Measurements from ENCODE around the gene FBXO28. TPM values are rescaled to one million over a fixed set of nuclear protein-coding genes. Genes with fewer than 3 reads are reported as not detected.

FBXO28 gene
- total RNA-seq, 1 donor from 2014 or later, result 24.3 TPM

DNA sequence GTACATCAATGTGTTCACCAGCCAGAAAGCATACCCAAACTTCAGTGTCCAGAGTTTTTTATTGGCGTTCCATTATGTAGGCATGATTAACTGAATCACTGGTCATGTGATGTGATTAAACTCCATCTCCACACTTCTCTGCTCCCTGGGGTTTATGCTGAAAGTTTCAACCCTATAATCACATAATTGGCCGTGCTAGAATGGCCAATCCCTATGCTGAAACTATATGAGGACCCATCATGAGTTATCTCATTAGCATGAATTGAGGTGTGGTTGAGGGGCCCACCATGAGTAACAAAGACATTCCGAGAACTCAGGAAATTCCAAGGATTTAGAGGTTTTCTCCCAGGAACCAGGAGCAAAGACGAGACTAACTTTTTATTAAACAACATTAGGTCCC, 31.8 kb upstream of the FBXO28 start:
- no peak overlapping the region for H3K27ac Mint-ChIP-seq
- intact Hi-C loops (cut with micrococcal nuclease), result no loop called here
- peaks cover 3% of the 10 kb centered on the region for H3K4me1 Mint-ChIP-seq (ENCODE audit: low read depth)
- H3K36me3 Mint-ChIP-seq (ENCODE audit: low read depth), result no peaks in the 10 kb centered on the region
- peaks cover 19% of the 10 kb centered on the region for H3K27me3 Mint-ChIP-seq (ENCODE audit: low read depth)
- no peaks in the 10 kb centered on the region for H3K9me3 Mint-ChIP-seq
- H3K4me3 Mint-ChIP-seq (ENCODE audit: low read depth), result no peak overlapping the region
- no peak for DNase-seq (ENCODE audit: low spot score)

DNA sequence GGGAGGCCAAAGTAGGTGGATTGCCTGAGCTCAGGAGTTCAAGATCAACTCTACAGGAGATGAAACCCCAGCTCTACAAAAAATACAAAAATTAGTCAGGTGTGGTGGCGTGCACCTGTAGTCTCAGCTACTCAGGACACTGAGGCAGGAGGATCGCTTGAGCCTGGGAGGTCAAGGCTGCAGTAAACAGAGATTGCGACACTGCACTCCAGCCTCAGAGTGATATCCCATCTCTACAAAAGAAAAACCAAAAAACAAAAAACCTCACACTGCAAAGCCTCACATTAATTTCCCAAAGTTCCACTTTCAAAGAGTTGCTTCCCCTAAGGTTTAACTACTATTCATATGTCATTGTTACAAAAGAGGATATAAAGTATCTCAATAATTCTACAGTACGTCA, 29.0 kb upstream of the FBXO28 start:
- Mint-ChIP-seq H3K9me3 (no peaks in the 10 kb centered on the region), H3K36me3 (ENCODE audit: low read depth) (no peaks in the 10 kb centered on the region), H3K27me3 (ENCODE audit: low read depth) (peaks cover 28% of the 10 kb centered on the region), H3K27ac (no peak overlapping the region), H3K4me1 (ENCODE audit: low read depth) (peaks cover 3% of the 10 kb centered on the region), H3K4me3 (ENCODE audit: low read depth) (no peak overlapping the region)
- no peak for DNase-seq (ENCODE audit: low spot score)
- intact Hi-C loops (cut with micrococcal nuclease), result no loop called here

DNA sequence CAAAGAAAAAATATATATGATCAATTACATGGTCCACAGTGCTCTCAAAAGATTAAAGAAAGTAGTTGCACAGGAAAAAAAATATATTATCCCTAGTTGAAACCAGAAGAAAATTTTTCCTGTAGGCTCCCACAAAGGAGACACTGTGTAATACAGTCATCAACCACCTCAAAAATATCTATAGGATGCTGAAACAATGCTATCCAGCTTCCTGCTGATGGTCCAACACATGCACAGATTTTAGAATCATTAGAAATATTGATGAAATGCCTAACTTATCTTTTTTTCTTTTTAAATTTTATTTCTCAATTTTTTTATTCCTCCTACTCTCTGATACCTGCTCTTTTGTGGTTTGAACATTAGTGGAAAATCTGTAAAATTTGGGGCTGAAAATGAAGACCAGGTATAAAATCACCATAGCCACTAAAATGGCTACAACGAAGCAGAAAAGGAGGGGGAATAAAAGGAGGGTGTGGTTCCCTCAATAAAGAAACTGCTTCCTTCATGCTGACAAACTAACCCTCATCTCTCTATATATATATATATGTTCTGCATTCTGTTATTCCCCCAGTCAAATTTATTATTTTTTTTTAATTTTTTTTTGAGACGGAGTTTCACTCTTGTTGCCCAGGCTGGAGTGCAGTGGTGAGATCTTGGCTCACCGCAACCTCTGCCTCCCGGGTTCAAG, 28.3 kb upstream of the FBXO28 start:
- Mint-ChIP-seq H3K36me3 (ENCODE audit: low read depth) (no peaks in the 10 kb centered on the region), H3K4me3 (ENCODE audit: low read depth) (no peak overlapping the region), H3K27me3 (ENCODE audit: low read depth) (peaks cover 32% of the 10 kb centered on the region), H3K27ac (no peak overlapping the region), H3K9me3 (no peaks in the 10 kb centered on the region), H3K4me1 (ENCODE audit: low read depth) (no peaks in the 10 kb centered on the region)
- intact Hi-C loops (cut with micrococcal nuclease), result no loop called here
- no peak for DNase-seq (ENCODE audit: low spot score)

DNA sequence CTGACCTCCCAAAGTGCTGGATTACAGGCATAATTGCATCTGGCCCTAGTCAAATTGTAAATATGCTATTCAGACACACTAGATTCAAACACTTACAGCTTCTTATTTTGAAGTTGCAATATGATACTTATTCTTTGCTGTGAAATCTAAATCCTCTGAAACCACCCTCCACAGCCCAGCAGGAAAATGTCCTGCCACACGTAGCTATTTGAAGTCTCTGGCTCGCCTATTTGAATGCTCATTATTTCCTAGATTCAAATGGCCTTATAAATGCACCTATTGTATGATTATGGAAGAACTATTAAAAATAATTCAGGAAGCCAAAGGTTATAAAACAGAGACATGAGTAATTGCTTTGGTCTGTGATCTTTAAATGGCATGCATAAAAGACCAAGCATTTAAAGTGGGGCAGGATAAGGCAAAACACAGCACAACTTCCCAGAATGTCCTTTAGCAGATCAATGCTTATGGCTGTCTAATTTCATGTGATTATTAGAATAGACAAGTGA, 26.6 kb upstream of the FBXO28 start:
- peaks cover 35% of the 10 kb centered on the region for H3K27me3 Mint-ChIP-seq (ENCODE audit: low read depth)
- H3K9me3 Mint-ChIP-seq, result no peaks in the 10 kb centered on the region
- no peaks in the 10 kb centered on the region for H3K36me3 Mint-ChIP-seq (ENCODE audit: low read depth)
- no peaks in the 10 kb centered on the region for H3K4me1 Mint-ChIP-seq (ENCODE audit: low read depth)
- H3K4me3 Mint-ChIP-seq (ENCODE audit: low read depth), result no peak overlapping the region
- H3K27ac Mint-ChIP-seq, result no peak overlapping the region
- intact Hi-C loops (cut with micrococcal nuclease), result no loop called here
- no peak for DNase-seq (ENCODE audit: low spot score)

DNA sequence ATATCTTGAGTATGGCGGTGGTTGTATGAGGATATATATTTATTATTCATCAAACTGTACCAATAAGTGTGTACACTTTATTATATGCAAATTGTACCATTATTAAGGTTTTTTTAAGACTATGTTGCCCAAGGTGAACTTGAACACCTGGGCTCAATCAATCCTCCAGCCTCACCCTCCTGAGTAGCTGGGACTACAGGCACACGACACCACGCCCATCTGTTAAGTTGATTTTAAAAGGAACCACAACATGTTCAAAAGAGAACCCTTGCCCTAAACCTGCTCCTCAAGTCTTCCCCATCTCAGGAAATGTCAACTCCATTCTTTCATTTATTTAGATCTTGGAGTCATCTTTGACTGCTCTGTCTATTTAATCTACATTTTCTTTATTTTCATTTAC, 24.3 kb upstream of the FBXO28 start:
- Mint-ChIP-seq H3K27me3 (ENCODE audit: low read depth) (peaks cover 31% of the 10 kb centered on the region), H3K4me1 (ENCODE audit: low read depth) (no peaks in the 10 kb centered on the region), H3K36me3 (ENCODE audit: low read depth) (no peaks in the 10 kb centered on the region), H3K4me3 (ENCODE audit: low read depth) (no peak overlapping the region), H3K27ac (no peak overlapping the region), H3K9me3 (no peaks in the 10 kb centered on the region)
- no peak for DNase-seq (ENCODE audit: low spot score)
- intact Hi-C loops (cut with micrococcal nuclease), result no loop called here

DNA sequence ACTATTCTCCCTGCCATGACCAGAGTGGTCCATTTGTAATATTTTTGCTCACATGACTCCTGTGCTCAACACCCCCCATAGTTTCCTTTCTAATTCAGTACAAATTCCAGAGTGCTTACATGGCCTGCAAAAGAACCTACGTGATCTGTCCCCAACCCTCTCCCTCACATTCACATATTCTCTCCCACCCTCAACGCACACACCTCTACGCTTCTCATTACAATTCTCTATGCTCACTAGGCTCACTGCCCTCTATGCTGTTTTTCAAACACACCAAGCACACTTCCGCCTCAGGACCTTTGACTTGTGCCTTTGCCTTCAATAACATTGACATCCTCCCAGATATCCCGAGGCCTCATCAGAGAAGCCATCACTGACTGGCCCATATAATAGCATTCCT, 23.8 kb upstream of the FBXO28 start:
- H3K4me3 Mint-ChIP-seq (ENCODE audit: low read depth), result no peak overlapping the region
- intact Hi-C loops (cut with micrococcal nuclease), result no loop called here
- DNase-seq (ENCODE audit: low spot score), result no peak
- H3K9me3 Mint-ChIP-seq, result no peaks in the 10 kb centered on the region
- no peaks in the 10 kb centered on the region for H3K36me3 Mint-ChIP-seq (ENCODE audit: low read depth)
- H3K27ac Mint-ChIP-seq, result no peak overlapping the region
- no peaks in the 10 kb centered on the region for H3K4me1 Mint-ChIP-seq (ENCODE audit: low read depth)
- peaks cover 28% of the 10 kb centered on the region for H3K27me3 Mint-ChIP-seq (ENCODE audit: low read depth)

DNA sequence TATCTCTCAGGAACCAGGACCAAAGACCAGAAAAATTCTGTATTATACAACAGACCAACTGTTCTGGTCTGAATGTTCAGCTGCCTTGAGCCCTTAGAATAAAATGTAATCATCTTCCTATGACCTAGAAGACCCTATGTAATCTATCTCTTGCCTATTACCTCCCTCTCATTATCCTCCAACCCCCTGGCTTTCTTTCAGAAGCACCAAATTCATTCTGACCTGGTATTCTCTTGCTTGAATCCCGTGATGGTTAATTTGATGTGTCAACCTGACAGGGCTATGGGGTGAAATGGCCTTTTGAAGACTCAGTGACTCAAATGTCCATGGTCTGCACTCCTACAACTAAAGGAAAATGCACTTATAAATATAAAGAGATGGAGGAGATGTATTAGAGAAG, 21.8 kb upstream of the FBXO28 start:
- Mint-ChIP-seq H3K27me3 (ENCODE audit: low read depth) (peaks cover 33% of the 10 kb centered on the region), H3K36me3 (ENCODE audit: low read depth) (no peaks in the 10 kb centered on the region), H3K4me1 (ENCODE audit: low read depth) (no peaks in the 10 kb centered on the region), H3K9me3 (no peaks in the 10 kb centered on the region), H3K27ac (no peak overlapping the region), H3K4me3 (ENCODE audit: low read depth) (no peak overlapping the region)
- intact Hi-C loops (cut with micrococcal nuclease), result no loop called here
- no peak for DNase-seq (ENCODE audit: low spot score)

DNA sequence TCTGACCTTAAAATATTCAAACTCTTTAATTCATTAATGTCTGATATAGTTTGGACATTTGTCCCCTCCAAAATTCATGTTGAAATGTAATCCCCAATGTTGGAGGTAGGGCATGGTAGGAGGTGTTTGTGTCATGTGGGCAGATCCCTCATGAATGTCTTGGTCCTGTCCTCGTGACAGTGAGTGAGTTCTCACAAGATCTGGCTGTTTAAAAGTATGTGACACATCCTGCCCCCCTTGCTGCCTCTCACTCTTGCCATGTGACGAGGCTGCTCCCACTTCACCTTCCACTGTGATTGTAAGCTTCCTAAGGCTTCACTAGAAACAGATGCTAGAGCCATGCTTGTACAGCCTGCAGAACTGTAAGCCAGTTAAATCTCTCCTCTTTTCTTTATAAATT, 21.3 kb upstream of the FBXO28 start:
- no peaks in the 10 kb centered on the region for H3K9me3 Mint-ChIP-seq
- no peak overlapping the region for H3K4me3 Mint-ChIP-seq (ENCODE audit: low read depth)
- no peaks in the 10 kb centered on the region for H3K36me3 Mint-ChIP-seq (ENCODE audit: low read depth)
- H3K4me1 Mint-ChIP-seq (ENCODE audit: low read depth), result no peaks in the 10 kb centered on the region
- intact Hi-C loops (cut with micrococcal nuclease), result no loop called here
- peaks cover 30% of the 10 kb centered on the region for H3K27me3 Mint-ChIP-seq (ENCODE audit: low read depth)
- no peak for DNase-seq (ENCODE audit: low spot score)
- H3K27ac Mint-ChIP-seq, result no peak overlapping the region

DNA sequence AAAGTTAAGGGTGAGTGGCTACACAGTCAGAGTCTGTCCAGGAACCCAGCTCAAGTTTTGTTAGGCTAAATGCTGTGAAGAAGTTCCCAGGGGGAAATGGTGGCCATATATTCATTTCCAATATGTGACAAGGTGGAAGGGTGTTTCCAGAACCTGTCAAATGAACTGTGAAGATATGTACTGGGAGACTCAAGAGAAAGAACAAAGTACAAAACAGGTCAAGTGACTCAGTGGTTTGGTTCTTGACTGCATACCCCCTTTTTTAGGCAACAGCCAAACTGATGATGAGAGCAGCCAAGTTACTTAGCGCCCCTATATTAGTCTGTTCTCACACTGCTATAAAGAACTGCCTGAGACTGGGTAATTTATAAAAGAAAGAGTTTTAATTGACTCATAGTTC, 18.6 kb upstream of the FBXO28 start:
- intact Hi-C loops (cut with micrococcal nuclease), result no loop called here
- H3K4me1 Mint-ChIP-seq (ENCODE audit: low read depth), result no peaks in the 10 kb centered on the region
- DNase-seq (ENCODE audit: low spot score), result no peak
- peaks cover 19% of the 10 kb centered on the region for H3K27me3 Mint-ChIP-seq (ENCODE audit: low read depth)
- H3K36me3 Mint-ChIP-seq (ENCODE audit: low read depth), result no peaks in the 10 kb centered on the region
- no peak overlapping the region for H3K27ac Mint-ChIP-seq
- no peaks in the 10 kb centered on the region for H3K9me3 Mint-ChIP-seq
- no peak overlapping the region for H3K4me3 Mint-ChIP-seq (ENCODE audit: low read depth)

DNA sequence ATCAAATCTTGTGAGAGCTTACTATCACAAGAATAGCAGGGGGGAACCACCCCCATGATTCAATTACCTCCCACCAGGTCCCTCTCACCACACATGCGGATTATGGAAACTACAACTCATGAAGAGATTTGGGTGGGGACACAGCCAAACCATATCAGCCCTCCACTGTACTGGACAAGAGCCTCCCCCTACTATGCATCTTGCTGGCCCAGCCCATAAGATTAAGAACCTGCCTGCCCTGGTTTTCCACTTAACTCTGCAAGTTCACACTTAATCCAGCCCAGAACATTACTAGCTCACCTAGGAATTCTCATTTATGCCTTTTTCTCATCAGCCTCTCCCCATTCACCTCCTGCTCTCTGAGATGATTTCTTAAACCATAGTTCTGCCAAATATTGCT, 18.0 kb upstream of the FBXO28 start:
- no peaks in the 10 kb centered on the region for H3K9me3 Mint-ChIP-seq
- H3K27ac Mint-ChIP-seq, result no peak overlapping the region
- peaks cover 17% of the 10 kb centered on the region for H3K27me3 Mint-ChIP-seq (ENCODE audit: low read depth)

DNA sequence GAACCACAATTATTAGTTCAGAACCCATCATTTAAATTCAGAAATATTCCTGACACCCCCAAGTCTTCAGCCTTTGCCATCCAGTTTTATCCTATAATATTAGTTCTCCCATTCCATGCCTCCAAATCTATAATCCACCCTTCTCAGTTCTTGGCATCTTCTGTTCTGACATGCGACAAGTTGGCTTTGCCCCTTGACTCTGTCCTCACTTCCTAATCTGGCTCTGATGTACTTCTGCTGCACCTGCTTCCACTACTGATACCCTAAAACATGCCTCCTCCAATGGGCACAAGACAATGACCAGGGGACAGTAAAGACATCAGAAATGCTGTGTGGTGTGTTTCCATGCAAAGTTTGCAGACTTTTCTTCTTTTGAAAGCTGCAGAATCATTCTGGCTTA, 17.1 kb upstream of the FBXO28 start:
- intact Hi-C loops (cut with micrococcal nuclease), result no loop called here
- no peak for DNase-seq (ENCODE audit: low spot score)
- Mint-ChIP-seq H3K36me3 (ENCODE audit: low read depth) (no peaks in the 10 kb centered on the region), H3K9me3 (no peaks in the 10 kb centered on the region), H3K27ac (no peak overlapping the region), H3K4me1 (ENCODE audit: low read depth) (no peaks in the 10 kb centered on the region), H3K4me3 (ENCODE audit: low read depth) (no peak overlapping the region), H3K27me3 (ENCODE audit: low read depth) (peaks cover 14% of the 10 kb centered on the region)

More for the DNA sequence above, 18.0 kb upstream of the FBXO28 start:
- intact Hi-C loops (cut with micrococcal nuclease), result no loop called here
- H3K4me3 Mint-ChIP-seq (ENCODE audit: low read depth), result no peak overlapping the region
- H3K4me1 Mint-ChIP-seq (ENCODE audit: low read depth), result no peaks in the 10 kb centered on the region
- H3K36me3 Mint-ChIP-seq (ENCODE audit: low read depth), result no peaks in the 10 kb centered on the region
- no peak for DNase-seq (ENCODE audit: low spot score)

DNA sequence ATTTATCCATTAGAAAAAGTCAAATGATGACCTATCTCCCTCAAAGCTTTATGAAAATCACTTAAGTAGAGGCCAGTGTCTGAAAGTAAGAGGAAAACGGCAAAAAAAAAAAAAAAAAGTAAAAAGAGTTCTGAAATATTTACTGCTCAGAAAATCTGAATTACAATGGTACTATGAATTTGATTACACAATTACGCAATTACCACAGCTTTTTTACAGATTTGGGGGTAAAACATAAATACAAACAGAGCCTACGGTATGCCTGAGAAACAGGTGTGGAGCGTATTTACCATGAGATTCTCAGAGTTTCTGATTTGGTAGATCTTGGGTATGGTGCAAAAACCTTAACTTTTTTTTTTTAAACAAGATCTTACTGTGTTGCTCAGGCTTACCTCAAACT, 15.9 kb upstream of the FBXO28 start:
- no peaks in the 10 kb centered on the region for H3K4me1 Mint-ChIP-seq (ENCODE audit: low read depth)
- no peak overlapping the region for H3K27ac Mint-ChIP-seq
- no peak for DNase-seq (ENCODE audit: low spot score)
- H3K9me3 Mint-ChIP-seq, result no peaks in the 10 kb centered on the region
- no peaks in the 10 kb centered on the region for H3K36me3 Mint-ChIP-seq (ENCODE audit: low read depth)
- intact Hi-C loops (cut with micrococcal nuclease), result no loop called here
- H3K4me3 Mint-ChIP-seq (ENCODE audit: low read depth), result no peak overlapping the region
- H3K27me3 Mint-ChIP-seq (ENCODE audit: low read depth), result peaks cover 12% of the 10 kb centered on the region

DNA sequence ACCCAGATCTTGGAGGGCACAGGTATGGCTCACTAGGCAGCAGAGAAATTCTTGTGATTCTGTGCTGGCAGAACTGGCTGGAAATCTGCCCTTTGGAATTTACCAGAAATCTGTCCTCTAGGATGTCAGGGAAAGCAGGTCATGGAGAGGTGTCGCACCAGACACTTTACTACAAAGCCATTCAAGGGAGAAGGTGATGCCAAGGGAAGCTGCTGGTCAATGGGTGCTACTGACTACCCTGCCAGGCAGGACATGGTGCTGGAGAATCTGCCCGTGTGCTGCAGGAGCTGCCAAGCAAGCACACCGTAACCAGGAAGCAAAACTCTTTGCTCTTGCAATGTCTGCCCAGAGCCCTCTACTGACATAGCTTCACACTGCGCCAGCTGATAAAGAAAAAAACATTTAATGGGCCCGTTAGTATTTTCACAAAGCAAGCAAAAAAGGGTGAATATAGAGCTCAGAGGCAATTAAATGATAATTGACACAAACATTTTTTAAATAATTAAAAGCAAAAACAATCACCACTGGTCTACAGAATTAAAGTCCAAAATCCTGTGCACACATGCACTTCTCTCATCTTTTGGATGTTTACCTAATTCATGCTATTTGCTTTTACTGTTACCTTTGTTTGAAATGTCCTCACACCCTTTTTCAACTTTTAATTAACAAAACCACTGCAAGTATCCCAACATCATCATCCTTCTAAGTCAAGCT, 7.2 kb upstream of the FBXO28 start:
- no peaks in the 10 kb centered on the region for H3K36me3 Mint-ChIP-seq (ENCODE audit: low read depth)
- H3K4me3 Mint-ChIP-seq (ENCODE audit: low read depth), result no peak overlapping the region
- no peaks in the 10 kb centered on the region for H3K9me3 Mint-ChIP-seq
- no peak overlapping the region for H3K27ac Mint-ChIP-seq
- DNase-seq (ENCODE audit: low spot score), result no peak
- H3K4me1 Mint-ChIP-seq (ENCODE audit: low read depth), result peaks cover 5% of the 10 kb centered on the region
- peaks cover 34% of the 10 kb centered on the region for H3K27me3 Mint-ChIP-seq (ENCODE audit: low read depth)
- intact Hi-C loops (cut with micrococcal nuclease), result no loop called here
